Fibroblast of lung (primary cell): Measurements from ENCODE around the gene ALX3. TPM values are rescaled to one million over a fixed set of nuclear protein-coding genes. Genes with fewer than 3 reads are reported as not detected.

ENCODE experiments used
- DNase-seq, 2 donors: peaks; one replicate each; pipeline versions ENCODE4 v3.0.0 to v3.0.0-alpha.2; 2010; ENCODE audit warnings: low read depth in 2 of 2
- H2AFZ ChIP-seq: 2 replicates; pipeline ENCODE4 v1.5.1; 2012; ENCODE audit warnings: low read length, control low read depth, inconsistent platforms
- H3K27ac ChIP-seq: 2 replicates; pipeline ENCODE4 v1.5.1; 2011; ENCODE audit warnings: low read length, control low read depth; ENCODE audit not compliant: insufficient read depth
- H3K27me3 ChIP-seq: 2 replicates; pipeline ENCODE4 v1.5.1; 2011; ENCODE audit warnings: mild to moderate bottlenecking, low read length; ENCODE audit not compliant: control insufficient read depth, insufficient read depth
- H3K36me3 ChIP-seq: 2 replicates; pipeline ENCODE4 v1.5.1; 2011; ENCODE audit warnings: low read length; ENCODE audit not compliant: control insufficient read depth, insufficient read depth
- H3K4me1 ChIP-seq: 2 replicates; pipeline ENCODE4 v1.5.1; 2011; ENCODE audit warnings: low read length; ENCODE audit not compliant: control insufficient read depth, insufficient read depth; ENCODE audit errors: extremely low read depth
- H3K4me2 ChIP-seq: 2 replicates; pipeline ENCODE4 v1.5.1; 2011; ENCODE audit warnings: low read length, control low read depth; ENCODE audit not compliant: insufficient read depth; ENCODE audit errors: extremely low read depth
- H3K4me3 ChIP-seq, 4 experiments: fragments of 200-600 bp in 1 of 4; sonication (generic) in 1 of 4; replicated peaks in 1 of 4; 2 replicates each; pipeline ENCODE4 v1.5.1; 2011 to 2016; ENCODE audit warnings: low read length in 4 of 4, low read depth in 3 of 4, mild to moderate bottlenecking in 3 of 4, control low read depth in 2 of 4, inconsistent platforms in 1 of 4, mixed read lengths in 1 of 4; ENCODE audit not compliant: insufficient read depth in 1 of 4; ENCODE audit errors: control extremely low read depth in 1 of 4
- H3K79me2 ChIP-seq: 2 replicates; pipeline ENCODE4 v1.5.1; 2012; ENCODE audit warnings: mild to moderate bottlenecking, low read length, inconsistent platforms; ENCODE audit not compliant: control insufficient read depth, insufficient read depth
- H3K9ac ChIP-seq: 2 replicates; pipeline ENCODE4 v1.5.1; 2011; ENCODE audit warnings: mild to moderate bottlenecking, low read length, control low read depth; ENCODE audit not compliant: insufficient read depth
- H3K9me3 ChIP-seq: 2 replicates; pipeline ENCODE4 v1.5.1; 2012; ENCODE audit warnings: low read depth, low read length; ENCODE audit not compliant: control insufficient read depth, insufficient read depth
- H4K20me1 ChIP-seq: 2 replicates; pipeline ENCODE4 v1.5.1; 2011; ENCODE audit warnings: low read length; ENCODE audit not compliant: control insufficient read depth, insufficient read depth; ENCODE audit errors: extremely low read depth
- CTCF ChIP-seq, 2 donors: IDR thresholded peaks in 1 of 2; conservative IDR thresholded peaks in 1 of 2; 1 replicate in 1 of 2; 2 replicates in 1 of 2; pipeline ENCODE4 v1.5.1; 2011 to 2012; ENCODE audit warnings: low read length in 2 of 2, control low read depth in 1 of 2, inconsistent platforms in 1 of 2, low read depth in 1 of 2, mild to moderate bottlenecking in 1 of 2
- EZH2 ChIP-seq: IDR thresholded peaks from 2 replicates; pipeline ENCODE4 v1.5.1; 2012; ENCODE audit warnings: low read length, control low read depth, mild to moderate bottlenecking; ENCODE audit errors: missing control alignments
- polyA plus RNA-seq, 2 donors: library from polyadenylated mRNA; depleted of rRNA in 1 of 2; stranded (reverse) in 1 of 2; unstranded in 1 of 2; fragments of >200 nt; gene quantifications; 2 replicates each; pipeline ENCODE4 v1.2.1, GENCODE V29; 2011 to 2012; ENCODE audit warnings: missing spikeins in 1 of 2
- total RNA-seq: library from RNA; depleted of rRNA; stranded (reverse); fragments of >200 nt; gene quantifications from 2 replicates; pipeline ENCODE4 v1.2.1, GENCODE V29; 2014

ALX3 gene
- total and polyA plus RNA-seq, 2 donors (not counting 1 experiment from before 2014, with no cell fraction given) = not detected

GRCh38 chr1:110091381-110091780, 20.9 kb upstream of the ALX3 start:
- H3K27me3 ChIP-seq = peaks cover 9% of the 10 kb centered on the region

GRCh38 chr1:110089561-110090275, 19.2 kb upstream of the ALX3 start:
- H3K4me2 ChIP-seq = no peak overlapping the region
- H3K4me3 ChIP-seq = no peak overlapping the region
- DNase-seq = no peak
- H3K4me1 ChIP-seq = no peaks in the 10 kb centered on the region
- H4K20me1 ChIP-seq = no peaks in the 10 kb centered on the region
- H3K9ac ChIP-seq = no peak overlapping the region
- H2AFZ ChIP-seq = no peak overlapping the region
- H3K27ac ChIP-seq = no peak overlapping the region
- no peaks in the 10 kb centered on the region for H3K36me3 ChIP-seq
- no peaks in the 10 kb centered on the region for H3K79me2 ChIP-seq
- H3K9me3 ChIP-seq = no peaks in the 10 kb centered on the region
- TF ChIP-seq EZH2 (no peak), CTCF (conservative IDR thresholded peaks at IDR 0.05 in 1 of 2, IDR thresholded peaks at IDR 0.05 in 1 of 2; ENCODE audit: low read depth in 1 of 2, low read length in 2 of 2) (no peak)
- H3K27me3 ChIP-seq = peaks cover 19% of the 10 kb centered on the region

More at GRCh38 chr1:110091381-110091780, 20.9 kb upstream of the ALX3 start:
- no peaks in the 10 kb centered on the region for H4K20me1 ChIP-seq
- no peak overlapping the region for H3K4me3 ChIP-seq
- no peak overlapping the region for H3K4me2 ChIP-seq
- no peaks in the 10 kb centered on the region for H3K79me2 ChIP-seq
- H3K4me1 ChIP-seq = no peaks in the 10 kb centered on the region
- DNase-seq = no peak
- H3K36me3 ChIP-seq = no peaks in the 10 kb centered on the region
- H2AFZ ChIP-seq = no peak overlapping the region
- H3K9me3 ChIP-seq = no peaks in the 10 kb centered on the region
- H3K9ac ChIP-seq = no peak overlapping the region
- no peak overlapping the region for H3K27ac ChIP-seq
- TF ChIP-seq CTCF (conservative IDR thresholded peaks at IDR 0.05 in 1 of 2, IDR thresholded peaks at IDR 0.05 in 1 of 2; ENCODE audit: low read depth in 1 of 2, low read length in 2 of 2) = no peak

DNA sequence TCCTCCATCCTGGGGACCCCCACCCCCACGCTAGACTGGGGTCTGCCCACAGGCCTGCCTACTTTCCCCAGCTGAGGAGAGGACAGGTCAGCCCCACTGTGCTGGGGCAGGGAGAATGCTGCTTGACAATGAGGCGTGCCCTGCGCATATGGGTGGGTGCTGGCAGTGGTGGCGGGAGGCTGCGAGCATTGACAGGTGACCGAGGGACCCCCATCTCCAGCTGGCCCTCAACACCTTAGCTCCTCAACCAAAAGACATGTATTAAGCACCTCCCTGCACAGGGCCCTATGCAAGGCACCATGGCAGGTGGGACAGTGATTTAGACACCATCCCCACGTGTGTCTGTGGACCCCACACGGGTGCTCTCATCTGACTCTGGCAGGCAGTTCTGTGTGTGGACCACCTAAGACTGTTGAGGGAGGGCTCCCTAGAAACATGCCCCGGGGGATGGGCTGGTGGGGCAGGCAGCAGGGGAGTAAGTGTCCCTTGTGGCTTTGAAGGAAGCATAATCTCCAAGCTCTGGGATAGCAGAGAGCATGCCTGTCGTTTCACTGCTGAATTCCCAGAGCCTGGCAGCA, 18.4 kb upstream of the ALX3 start:
- Histone ChIP-seq H3K36me3 (no peaks in the 10 kb centered on the region), H4K20me1 (no peaks in the 10 kb centered on the region), H3K79me2 (no peaks in the 10 kb centered on the region), H3K9me3 (no peaks in the 10 kb centered on the region), H2AFZ (no peak overlapping the region), H3K4me3 (no peak overlapping the region), H3K4me1 (no peaks in the 10 kb centered on the region), H3K27ac (no peak overlapping the region), H3K9ac (no peak overlapping the region), H3K27me3 (peaks cover 23% of the 10 kb centered on the region), H3K4me2 (no peak overlapping the region)
- TF ChIP-seq CTCF (conservative IDR thresholded peaks at IDR 0.05 in 1 of 2, IDR thresholded peaks at IDR 0.05 in 1 of 2; ENCODE audit: low read depth in 1 of 2, low read length in 2 of 2) (no peak), EZH2 (no peak)
- no peak for DNase-seq
